AML-193 (cell line): ENCODE results near the gene GPRASP3.

ENCODE experiments used
- DNase-seq, 2 experiments: peaks; one replicate each; lab custom pipeline; 2025; lab: John Stamatoyannopoulos, UW

GPRASP3 gene

DNA sequence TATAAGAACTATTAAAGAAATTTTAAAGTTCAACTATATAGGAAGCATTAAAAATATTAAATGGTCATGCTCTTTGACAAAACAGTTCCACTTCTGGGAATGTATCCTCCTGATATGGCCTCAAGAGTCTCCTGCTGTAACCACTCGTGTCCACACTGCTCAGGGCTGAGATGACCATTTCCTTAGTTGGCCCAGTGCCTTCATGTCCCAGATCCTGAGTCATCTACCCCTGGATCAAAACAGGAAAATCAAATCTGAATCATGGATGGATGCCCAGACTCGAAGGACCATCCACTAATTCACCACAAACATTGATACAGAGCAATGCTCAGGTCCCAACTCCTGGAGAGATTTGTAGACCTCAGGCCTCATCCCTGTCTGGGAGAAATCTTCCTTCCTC, 44.7 kb downstream of the GPRASP3 start:
- DNase-seq, result no peak

DNA sequence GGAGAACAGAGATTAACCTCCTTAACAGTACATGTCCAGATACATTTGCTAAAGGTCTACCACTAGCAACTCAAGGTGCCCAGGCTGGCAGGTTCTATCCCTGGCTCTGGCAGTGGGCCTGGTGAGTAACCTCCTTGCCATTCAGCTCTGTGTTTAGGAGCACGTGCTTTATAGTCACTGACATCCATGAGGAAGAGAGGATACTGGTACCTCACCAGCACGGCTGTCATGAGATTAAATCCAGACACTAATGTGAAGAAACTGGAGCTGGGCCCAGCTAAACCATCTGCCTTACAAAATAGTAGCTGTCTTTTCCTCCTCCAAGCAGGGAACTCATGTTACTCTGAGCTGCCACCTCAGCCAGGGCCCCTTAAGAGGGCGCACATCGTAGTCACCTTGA, 45.3 kb downstream of the GPRASP3 start:
- no peak for DNase-seq

GRCh38 chrX:102767287-102767686, 46.7 kb downstream of the GPRASP3 start:
- DNase-seq, result no peak

DNA sequence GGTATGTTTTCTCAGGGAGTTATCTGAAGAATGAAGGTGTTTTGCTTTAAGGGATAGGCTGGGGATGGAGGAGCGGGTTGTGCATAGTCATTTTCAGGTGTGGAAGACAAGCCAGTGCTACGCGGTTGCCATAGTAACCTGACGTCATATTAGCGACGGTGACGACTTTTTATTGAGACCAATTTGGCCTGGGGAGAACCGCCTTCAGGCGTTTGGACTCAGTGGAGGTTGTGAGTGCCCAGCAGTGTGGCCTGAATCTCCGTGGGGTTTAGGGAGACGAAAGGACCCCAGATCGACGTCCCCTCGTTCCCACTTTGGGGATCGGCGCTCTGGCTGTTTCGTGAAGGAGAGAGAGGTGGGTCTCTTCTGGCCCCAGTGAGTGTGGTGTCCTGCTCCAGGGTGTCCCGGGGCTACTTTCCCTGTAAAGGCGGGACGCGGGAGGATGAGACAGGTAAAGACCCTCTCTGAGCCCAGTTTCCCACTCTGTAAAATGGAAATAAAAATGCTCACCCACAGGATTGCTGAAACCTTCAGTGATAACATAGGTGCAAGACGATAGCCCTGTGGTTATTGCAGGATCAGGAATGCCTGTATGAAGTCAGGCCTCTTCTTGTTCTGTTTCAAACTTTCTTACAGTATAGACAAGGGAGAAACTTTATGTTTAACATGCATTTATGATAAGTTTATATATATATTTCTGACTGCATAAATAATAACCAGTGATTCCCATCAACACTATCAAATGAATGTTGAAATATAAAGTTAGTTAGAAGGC, 48.6 kb downstream of the GPRASP3 start:
- peak; percentile 37 to 41 for DNase-seq
